CD4-positive, alpha-beta T cell treated with Interleukin-6 at 100 ng/mL for 8 hours (primary cell): Measurements from ENCODE around the gene FAM171A2.

ENCODE experiments used
- DNase-seq: peaks from one replicate; pipeline ENCODE4 v3.0.0-alpha.2; 2020; ENCODE audit warnings: mixed read lengths, low spot score

The FAM171A2 gene

GRCh38 chr17:44323359-44324091 is 40.1 kb downstream of the FAM171A2 start:
- no peak for DNase-seq

DNA sequence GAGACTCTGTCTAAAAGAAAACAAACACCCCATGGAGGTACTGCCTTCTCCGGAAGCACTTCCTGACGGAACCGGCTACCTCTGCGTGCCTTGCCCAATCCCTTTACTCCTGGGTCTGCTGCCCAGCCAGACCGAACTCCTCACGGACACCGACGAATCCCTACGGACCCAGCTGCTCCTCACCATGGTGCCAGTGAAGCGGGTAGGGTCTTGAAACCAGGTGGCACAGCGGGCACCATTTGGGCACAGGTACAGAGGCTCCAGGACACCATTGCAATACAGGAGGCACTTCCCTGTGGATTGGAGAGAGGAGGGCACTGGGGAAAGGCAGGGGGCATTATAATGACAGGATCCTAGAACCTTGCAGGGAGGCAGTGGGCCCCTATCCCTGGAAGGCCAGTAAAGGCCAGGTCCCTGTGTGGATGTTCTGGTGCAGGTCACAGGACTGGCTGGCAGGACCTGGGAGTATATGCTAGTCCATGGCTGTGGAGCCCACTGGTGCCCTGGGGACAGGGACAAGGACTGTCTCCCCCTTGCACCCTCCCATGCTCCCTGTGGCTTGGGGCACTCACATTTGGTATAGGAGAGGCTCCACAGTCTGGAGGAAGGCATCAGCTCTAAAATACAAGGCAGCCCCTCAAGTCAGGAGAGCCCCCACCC is 41.3 kb downstream of the FAM171A2 start:
- no peak for DNase-seq

DNA sequence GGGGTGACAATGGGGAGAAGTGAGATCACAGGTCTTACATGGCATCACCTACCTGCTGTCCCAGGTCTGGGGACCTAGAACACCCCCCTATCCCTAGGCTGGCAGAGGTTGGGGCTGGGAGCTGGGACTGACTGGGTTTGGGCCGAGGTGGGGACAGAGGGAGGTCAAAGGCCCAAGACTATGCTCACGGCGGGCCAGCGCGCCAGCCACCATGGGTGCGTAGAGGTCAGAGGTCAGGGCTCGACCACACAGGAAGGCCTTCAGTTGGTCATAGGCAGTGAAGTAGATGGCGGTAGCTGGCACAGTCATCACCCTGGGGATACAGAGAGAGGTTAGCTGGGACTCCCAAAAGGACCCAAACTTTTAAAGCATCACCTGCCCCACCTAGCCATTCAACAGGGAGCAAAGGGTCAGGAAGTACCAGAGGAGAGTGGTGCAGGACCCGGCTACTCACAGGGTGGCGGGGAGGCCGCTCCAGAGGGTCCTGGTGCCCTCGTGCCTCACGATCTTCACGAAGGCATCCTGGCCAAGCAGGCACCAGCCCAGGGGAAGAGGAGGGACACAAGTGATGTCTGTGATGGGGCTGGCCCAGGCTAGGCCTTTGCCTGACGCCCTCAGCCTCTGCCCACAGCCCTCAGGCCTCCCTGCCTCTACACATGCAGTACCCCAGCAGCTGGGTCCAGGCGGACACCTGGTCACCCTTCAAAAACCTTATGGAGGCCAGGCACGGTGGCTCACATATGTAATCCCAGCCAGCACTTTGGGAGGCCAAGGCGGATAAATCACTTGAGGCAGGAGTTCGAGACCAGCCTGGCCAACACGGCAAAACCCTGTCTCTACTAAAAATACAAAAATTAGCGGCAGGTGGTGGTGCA is 42.2 kb downstream of the FAM171A2 start:
- DNase-seq = no peak

DNA sequence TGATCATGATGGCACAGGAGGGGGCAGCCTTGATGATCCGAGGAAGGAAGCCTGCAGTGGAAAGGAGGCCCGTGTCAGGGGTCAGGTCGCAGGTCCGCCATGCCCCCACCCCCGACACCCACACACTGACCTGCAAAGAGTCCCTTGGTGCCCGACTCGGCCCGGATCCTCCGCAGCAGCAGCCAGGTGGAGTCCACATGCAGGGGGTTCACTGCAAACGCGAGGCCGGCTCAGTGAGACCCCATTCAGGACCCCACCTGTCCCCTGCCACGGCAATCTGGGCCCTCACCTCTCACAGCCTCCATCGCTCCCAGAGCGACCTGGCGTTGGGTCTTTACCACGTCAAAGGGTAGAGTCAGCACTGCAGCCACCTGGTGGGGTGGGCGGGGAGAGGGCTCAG is 43.6 kb downstream of the FAM171A2 start:
- no peak for DNase-seq

DNA sequence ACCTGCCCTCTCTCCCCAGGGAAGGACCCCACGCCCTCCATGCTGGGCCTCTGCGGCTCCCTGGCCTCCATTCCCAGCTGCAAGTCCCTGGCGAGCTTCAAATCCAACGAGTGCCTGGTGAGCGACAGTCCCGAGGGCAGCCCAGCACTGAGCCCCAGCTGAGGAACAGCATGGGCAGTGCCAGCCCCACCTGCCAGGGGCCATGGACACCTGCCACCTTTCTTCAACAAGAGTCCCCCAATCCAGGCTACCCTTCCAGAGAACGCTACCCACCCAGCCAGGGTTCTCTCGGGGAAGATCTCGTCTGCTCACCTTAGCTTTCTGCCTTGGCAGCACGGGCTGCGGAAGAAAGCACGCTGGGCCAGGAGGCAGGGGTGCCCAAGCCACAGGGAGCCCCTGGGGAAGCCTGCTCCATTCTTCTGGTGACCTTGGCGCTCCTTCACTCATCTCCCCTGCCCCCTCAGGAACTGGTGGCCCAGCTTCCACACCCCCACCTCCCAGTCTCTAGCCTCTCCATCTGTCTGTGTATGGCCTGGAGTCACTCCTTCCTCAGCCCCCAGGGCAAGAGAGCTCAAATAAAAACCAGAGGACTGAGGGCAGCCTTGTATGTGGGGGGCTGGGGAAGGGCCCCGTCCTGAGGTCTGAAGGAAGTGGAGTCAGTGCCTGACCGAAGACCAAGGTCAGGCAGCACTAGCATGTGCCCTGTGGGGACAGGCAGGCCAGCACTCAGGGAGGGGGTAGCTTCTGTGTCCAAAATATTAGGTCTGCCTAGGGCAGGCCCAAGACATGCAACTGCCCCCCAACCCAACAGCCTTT is 45.4 kb downstream of the FAM171A2 start:
- no peak for DNase-seq

- no peak for DNase-seq
Observed at GRCh38 chr17:44317545-44317944, 46.1 kb downstream of the FAM171A2 start.

DNA sequence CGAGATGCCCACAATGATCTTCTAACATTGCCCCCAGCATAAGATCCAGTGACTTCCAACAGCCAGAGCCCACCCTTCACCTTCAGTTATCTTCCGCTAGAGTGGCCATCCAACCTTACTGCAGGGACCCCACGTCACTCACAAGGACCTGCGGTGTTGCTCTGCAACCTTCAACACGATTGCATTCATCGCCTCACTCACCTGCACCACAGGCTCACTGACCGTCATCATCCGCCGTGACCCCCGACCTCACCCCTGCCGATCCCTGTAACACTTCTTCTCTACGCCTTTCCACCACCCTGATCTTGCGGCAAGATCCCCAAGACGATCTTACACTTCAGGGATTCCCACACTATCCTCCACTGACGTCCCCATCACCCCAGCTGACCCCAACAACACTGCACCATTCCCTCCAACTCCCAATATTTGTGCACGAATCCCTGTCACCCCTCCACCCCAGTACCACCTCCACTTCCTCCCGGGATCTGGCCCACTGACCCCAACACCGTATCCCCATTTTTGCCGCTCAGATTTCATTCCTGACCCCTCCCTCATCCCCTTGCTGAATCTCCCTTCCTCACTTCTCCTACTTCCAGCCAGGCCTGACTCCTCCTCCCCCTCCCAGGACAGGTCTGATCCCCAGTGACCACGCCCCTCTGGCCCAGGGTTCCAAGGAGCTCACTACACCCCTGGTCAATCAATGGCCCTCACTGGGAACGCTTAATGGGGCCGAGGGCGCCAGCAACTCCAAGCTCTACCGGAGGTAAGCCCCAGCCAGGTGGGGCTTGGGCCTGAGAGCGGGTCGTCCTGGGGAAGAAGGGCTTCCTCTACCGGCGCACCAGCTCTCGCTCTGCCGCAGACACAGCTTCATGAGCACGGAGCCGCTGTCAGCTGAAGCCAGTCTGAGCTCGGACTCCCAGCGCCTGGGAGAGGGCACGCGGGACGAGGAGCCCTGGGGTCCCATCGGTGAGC is 47.6 kb downstream of the FAM171A2 start:
- DNase-seq = no peak

DNA sequence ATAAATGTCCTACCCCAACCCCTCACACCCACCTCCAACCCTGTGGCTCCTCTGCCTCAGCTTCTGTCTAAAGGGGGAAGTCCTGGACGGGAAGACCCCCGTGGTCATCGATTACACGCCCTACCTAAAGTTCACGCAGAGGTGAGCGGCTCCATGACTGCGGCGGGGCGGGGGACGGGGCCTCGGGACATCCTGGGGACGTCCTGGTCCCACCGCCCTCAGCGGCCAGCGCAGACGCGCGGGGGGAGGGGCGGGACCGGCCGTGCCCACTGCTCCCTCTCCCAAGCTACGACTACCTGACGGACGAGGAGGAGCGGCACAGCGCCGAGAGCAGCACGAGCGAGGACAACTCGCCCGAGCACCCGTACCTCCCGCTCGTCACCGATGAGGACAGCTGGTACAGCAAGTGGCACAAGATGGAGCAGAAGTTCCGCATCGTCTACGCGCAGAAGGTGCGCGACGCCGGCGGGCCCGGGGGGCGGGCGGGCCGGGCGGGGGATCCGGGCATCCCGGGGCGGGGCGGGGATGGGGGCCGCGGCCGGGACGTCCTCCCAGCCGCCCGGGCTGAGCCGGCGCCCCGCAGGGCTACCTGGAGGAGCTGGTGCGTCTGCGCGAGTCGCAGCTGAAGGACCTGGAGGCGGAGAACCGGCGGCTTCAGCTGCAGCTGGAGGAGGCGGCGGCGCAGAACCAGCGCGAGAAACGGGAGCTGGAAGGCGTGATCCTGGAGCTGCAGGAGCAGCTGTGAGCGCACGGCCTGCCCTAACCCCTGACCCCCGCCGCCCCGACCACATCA is 48.6 kb downstream of the FAM171A2 start:
- DNase-seq = no peak

GRCh38 chr17:44314524-44314868 is 49.2 kb downstream of the FAM171A2 start:
- DNase-seq = no peak

- no peak for DNase-seq
Observed at GRCh38 chr17:44314031-44314430, 49.6 kb downstream of the FAM171A2 start.

DNA sequence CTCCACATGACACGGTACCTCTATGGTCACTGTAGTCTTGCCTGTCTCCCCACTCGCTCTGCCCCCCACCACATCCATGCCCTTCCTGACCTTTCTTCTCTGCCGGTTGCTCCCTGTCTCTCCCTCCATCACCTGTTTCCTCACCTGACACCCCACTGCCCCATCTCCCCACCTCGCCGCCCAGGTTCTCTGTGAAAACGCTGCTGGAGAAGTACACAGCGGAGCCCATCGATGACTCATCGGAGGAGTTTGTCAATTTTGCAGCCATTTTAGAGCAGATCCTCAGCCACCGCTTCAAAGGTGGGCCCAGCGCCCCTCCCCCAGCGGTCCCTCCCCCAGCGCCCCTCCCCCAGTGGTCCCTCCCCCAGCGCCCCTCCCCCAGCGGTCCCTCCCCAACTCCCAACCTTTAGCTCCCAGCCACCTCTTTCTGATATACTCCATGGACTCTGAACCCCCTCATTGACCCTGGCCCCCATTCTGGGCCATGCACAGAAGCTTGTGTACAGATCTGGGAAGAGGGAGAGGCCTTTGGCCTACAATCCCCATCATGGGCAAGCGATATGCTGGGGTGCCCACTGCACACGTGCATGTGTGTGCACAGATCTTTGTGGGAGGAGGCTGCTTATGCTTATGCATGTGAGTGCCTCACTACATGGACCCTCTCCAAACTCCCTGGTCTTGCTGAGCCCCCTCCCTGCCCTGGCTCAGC is 51.1 kb downstream of the FAM171A2 start:
- no peak for DNase-seq

DNA sequence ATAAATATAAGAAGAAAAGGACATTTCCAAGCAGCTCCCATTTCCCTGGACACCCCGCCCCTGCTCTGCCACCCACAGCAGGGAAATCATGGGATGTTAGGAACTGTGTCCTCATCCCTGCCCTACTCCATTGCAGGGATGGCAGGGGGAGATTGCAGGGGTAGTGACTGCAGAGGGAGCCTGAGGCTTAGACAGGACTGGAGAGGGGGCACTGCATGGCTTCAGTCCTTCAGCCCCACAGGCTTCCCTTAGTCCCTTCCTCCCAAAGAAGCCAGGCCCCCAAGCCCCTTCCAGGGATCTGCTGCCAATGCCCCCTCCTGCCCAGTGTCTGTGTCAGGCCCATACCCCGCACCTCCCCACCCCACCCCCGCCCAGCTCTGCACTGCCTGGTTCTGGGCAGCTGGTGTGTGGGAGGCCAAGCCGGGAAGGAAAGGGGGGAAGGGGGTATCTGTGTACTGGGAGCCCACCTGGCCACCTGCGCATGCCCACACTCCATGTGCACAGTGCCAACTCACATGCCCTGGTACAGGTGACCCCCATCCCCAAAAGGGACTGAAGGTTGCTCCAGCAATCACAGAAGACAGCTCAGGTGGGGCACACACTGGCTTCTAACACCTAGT is 52.0 kb downstream of the FAM171A2 start:
- no peak for DNase-seq

DNA sequence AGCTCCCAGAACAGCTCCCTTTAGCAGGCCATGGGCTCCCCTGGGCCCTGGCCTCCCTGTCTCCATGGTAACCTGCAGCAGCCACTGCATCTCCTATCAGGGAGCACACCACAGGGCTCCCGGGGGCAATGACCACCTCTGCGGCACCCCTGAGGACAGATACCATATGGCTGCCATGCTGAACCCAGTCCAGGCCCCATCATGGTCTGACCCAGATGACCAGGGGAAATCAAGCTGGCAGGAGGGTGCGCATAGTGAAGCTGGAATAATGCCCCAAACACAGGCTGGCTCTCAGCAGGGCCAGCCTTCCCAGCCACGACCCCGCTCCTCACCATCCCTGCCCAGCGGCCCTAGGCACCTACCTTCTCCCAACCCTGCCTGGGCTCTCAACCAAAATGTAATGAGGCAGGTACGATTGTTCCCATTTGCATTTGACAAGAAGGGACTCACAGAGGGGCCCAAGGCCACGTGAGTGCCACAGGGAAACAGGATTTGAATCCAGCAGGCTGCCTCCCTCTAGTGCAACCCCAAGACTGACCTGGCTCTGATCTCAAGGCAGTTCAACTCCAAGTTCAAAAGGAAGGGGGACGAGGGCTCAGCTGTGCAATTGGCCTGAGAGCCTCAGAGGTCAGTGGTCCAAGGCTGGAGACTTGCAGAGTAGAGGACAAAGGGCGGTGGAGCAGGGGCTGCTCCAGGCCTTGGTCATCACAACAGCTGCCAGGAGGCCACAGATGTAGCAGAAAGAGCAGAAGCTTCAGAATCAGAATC is 52.9 kb downstream of the FAM171A2 start:
- DNase-seq = no peak

DNA sequence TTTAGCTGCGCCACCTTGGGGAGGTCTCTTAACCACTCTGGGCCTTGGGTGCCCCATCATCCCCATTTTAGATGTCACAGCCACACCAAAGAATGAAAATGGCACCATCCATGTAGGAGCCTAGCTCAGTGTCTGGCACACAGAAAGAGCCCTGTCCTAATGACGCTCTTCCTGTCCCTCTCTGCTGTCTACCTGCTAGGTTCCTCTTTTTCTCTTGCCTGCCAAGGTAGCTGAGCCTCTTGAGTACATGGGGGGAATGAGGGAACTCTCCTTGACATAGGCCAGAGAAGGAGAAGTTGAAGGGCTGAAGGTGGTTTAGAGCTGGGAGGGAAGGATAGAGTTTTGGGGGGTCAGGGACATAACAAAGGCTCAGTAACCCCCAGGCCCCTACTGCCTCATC is 53.5 kb downstream of the FAM171A2 start:
- DNase-seq = no peak

DNA sequence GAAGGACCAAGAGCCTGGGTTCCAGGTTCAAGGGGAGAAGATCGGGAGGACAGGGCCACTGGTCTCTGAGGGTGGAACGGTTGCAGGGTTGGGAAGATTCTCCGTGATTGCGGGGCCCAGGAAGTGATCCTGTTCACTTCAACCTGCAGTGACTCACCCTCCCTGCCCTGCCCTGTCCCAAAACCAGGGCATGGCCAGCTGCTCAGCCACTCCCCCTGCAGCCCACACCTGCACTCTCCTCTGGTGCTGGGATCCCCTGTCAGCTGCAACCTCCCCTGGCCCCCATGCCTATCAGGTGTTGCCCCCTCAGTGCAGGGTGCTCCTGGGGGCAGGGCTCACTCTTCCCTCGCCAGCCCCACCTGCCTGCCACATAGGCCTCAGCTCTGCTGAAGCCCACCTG is 54.2 kb downstream of the FAM171A2 start:
- no peak for DNase-seq

DNA sequence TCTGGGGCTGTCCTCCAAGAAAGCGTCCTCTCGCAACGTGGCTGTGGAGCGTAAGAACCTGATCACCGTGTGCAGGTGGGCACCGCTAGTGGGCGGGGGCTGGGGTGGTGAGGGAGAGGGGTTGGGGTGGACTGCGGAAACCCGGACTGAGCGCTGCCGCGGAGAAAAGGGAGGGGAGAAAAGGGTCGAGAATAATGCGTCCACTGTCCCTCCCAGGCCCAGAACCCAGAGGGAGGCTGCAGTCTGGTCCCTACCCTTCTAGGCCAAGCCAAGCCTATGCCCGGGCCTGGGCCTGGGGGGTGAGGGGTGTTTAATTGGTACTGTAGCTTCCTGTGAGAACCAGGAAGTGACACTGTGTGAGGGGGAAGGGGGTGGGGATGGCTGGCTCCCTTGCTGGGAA is 54.8 kb downstream of the FAM171A2 start:
- DNase-seq = no peak

- DNase-seq = peak; percentile 77
Observed at GRCh38 chr17:44308320-44308818, 55.3 kb downstream of the FAM171A2 start, which contains the start of gene RUNDC3A. TSS of gene RUNDC3A (plus strand) at chr17:44308601. CDS start at chr17:44308833, 232 bp downstream.
